ENCODE data around the gene NBEA.

Gene NBEA

GRCh38 chr13:35478271-35479037 is 536.4 kb downstream of the NBEA start:
- no peak for DNase-seq

GRCh38 chr13:35479038-35479492 is 537.0 kb downstream of the NBEA start:
- no peak for DNase-seq

GRCh38 chr13:35479706-35480105 is 537.6 kb downstream of the NBEA start:
- no peak for DNase-seq

GRCh38 chr13:35480346-35480745 is 538.3 kb downstream of the NBEA start:
- no peak for DNase-seq

GRCh38 chr13:35481777-35482176 is 539.7 kb downstream of the NBEA start:
- DNase-seq = no peak

GRCh38 chr13:35482527-35482926 is 540.5 kb downstream of the NBEA start:
- DNase-seq = no peak

GRCh38 chr13:35483761-35484160 is 541.7 kb downstream of the NBEA start:
- DNase-seq = no peak

GRCh38 chr13:35484384-35484783 is 542.3 kb downstream of the NBEA start:
- no peak for DNase-seq

- DNase-seq = no peak
These were observed 543.4 kb downstream of the NBEA start for GRCh38 chr13:35485424-35485823.

- DNase-seq = no peak
These were observed 547.0 kb downstream of the NBEA start for GRCh38 chr13:35489050-35489449.

- DNase-seq = no peak
These were observed 553.9 kb downstream of the NBEA start for GRCh38 chr13:35496006-35496405.

GRCh38 chr13:35496761-35497386 is 554.8 kb downstream of the NBEA start:
- no peak for DNase-seq

GRCh38 chr13:35498231-35498630 is 556.2 kb downstream of the NBEA start:
- no peak for DNase-seq

GRCh38 chr13:35499196-35499662 is 557.2 kb downstream of the NBEA start:
- no peak for DNase-seq

- DNase-seq = no peak
These were observed 557.6 kb downstream of the NBEA start for GRCh38 chr13:35499676-35500075.

GRCh38 chr13:35500144-35500543 is 558.1 kb downstream of the NBEA start:
- DNase-seq = no peak

GRCh38 chr13:35501661-35502235 is 559.7 kb downstream of the NBEA start:
- DNase-seq = no peak

- no peak for DNase-seq
These were observed 560.4 kb downstream of the NBEA start for GRCh38 chr13:35502456-35502855.

- DNase-seq = no peak
These were observed 570.3 kb downstream of the NBEA start for GRCh38 chr13:35512271-35512920.

GRCh38 chr13:35514061-35514477 is 572.0 kb downstream of the NBEA start:
- DNase-seq = no peak

- DNase-seq = no peak
These were observed 572.9 kb downstream of the NBEA start for GRCh38 chr13:35514801-35515502.

- no peak for DNase-seq
These were observed 576.4 kb downstream of the NBEA start for GRCh38 chr13:35518337-35518946.

Measured in CD4-positive, alpha-beta T cell treated with Interleukin-21 for 1 hour (primary cell).